Right lobe of liver (tissue), 6 donors: Measurements from ENCODE around the gene ANKRD11. TPM values are rescaled to one million over a fixed set of nuclear protein-coding genes. Genes with fewer than 3 reads are reported as not detected.

ENCODE experiments used
- ATAC-seq, 4 donors: fragments of 200-7000 bp; cut with Tn5 transposase; one replicate each; pipeline ENCODE4 v1.9.1; 2020; ENCODE audit warnings: mild to moderate bottlenecking in 4 of 4, moderate library complexity in 4 of 4
- DNase-seq, 3 donors: peaks; one replicate each; pipeline ENCODE4 v3.0.0-alpha.2; 2020
- H3K27ac ChIP-seq, 3 donors: fragments of 200-600 bp; one replicate each; pipeline ENCODE4 v1.8.0; 2022
- H3K27me3 ChIP-seq, 2 donors: fragments of 200-600 bp; one replicate each; pipeline ENCODE4 v1.8.0; 2022
- H3K36me3 ChIP-seq, 4 donors: fragments of 200-600 bp; sonication (generic) in 1 of 4; one replicate each; pipeline versions ENCODE4 v1.5.1 to v1.8.0; 2017 to 2022; ENCODE audit warnings: control low read depth in 1 of 4
- H3K4me1 ChIP-seq, 4 donors: fragments of 200-600 bp; sonication (generic) in 1 of 4; one replicate each; pipeline versions ENCODE4 v1.5.1 to v1.8.0; 2017 to 2022; ENCODE audit warnings: control low read depth in 1 of 4
- H3K4me3 ChIP-seq, 3 donors: fragments of 200-600 bp; one replicate each; pipeline ENCODE4 v1.8.0; 2022
- H3K9me3 ChIP-seq, 4 donors: fragments of 200-600 bp; sonication (generic) in 1 of 4; one replicate each; pipeline versions ENCODE4 v1.5.1 to v1.8.0; 2017 to 2022; ENCODE audit warnings: control low read depth in 1 of 4
- CTCF ChIP-seq, 4 donors: fragments of 200-600 bp in 3 of 4; fragments of 450-650 bp in 1 of 4; IDR thresholded peaks; one replicate each; pipeline versions ENCODE4 v1.5.1 to v1.8.0; 2016 to 2022; ENCODE audit warnings: antibody characterized with exemption in 4 of 4, mild to moderate bottlenecking in 2 of 4
- POLR2A ChIP-seq: fragments of 450-650 bp; IDR thresholded peaks from one replicate; pipeline ENCODE4 v1.6.1; 2017; ENCODE audit warnings: antibody characterized with exemption, mild to moderate bottlenecking
- WGBS: methylation state at CpG from one replicate; pipeline ENCODE4 v1.1.6; 2018; ENCODE audit warnings: low coverage, low lambda C conversion rate; ENCODE audit not compliant: insufficient coverage; ENCODE audit errors: missing lambda C conversion rate; 5-methylcytosine and 5-hydroxymethylcytosine counted together
- intact Hi-C, 2 donors: fragments of 100-400 bp; cut with DNase I; formaldehyde crosslinking; loops; one replicate each; pipeline versions ENCODE4 v1.11.2 to v1.14.1; 2022
- total RNA-seq, 6 experiments: library from RNA; depleted of rRNA in 2 of 6; stranded (reverse); fragments of >200 nt in 2 of 6; fragmentation: NEBNext Ultra II Directional in 3 of 6; extraction: Animal tissue kit (Norgen Biotek cat#: 25700) in 3 of 6; gene quantifications; one replicate each; pipeline versions ENCODE4 v1.1.0 to v1.2.4, GENCODE V29; 2016 to 2023
- donor health status: DM: no; HTN: yes; CAD: no.
- donor health status: DM: no; HTN: no; CAD: no.
- donor health status: DM: no; HTN: no; CAD: no.
- donor health status: DM: no; HTN: yes; CAD: no.
- donor health status: DM: no; HTN: yes; CAD: no.

The ANKRD11 gene
- total RNA-seq, 6 experiments from 2014 or later: 26.2 to 65.8 (median 41.6) TPM

GRCh38 chr16:89326721-89327120 is 163.6 kb downstream of the ANKRD11 start:
- WGBS: 83% methylated on average over 4 of the region's 7 CpGs
- H3K36me3 ChIP-seq: no peaks in the 10 kb centered on the region
- intact Hi-C loops: no loop called here
- DNase-seq (peak in 2 of 3 donors; percentile 41 to 53), ATAC-seq (no peak)
- H3K4me3 ChIP-seq: no peak overlapping the region
- H3K4me1 ChIP-seq: peaks cover 0 to 23% (median 0%) of the 10 kb centered on the region in 4 donors
- no peak overlapping the region for H3K27ac ChIP-seq
- H3K27me3 ChIP-seq: no peaks in the 10 kb centered on the region
- no peaks in the 10 kb centered on the region for H3K9me3 ChIP-seq
- TF ChIP-seq CTCF (IDR thresholded peaks at IDR 0.05): no peak
- no peak for TF ChIP-seq POLR2A

GRCh38 chr16:89325861-89326471 is 164.4 kb downstream of the ANKRD11 start:
- Histone ChIP-seq H3K27me3 (no peaks in the 10 kb centered on the region), H3K36me3 (no peaks in the 10 kb centered on the region), H3K9me3 (no peaks in the 10 kb centered on the region), H3K4me3 (no peak overlapping the region), H3K4me1 (peaks cover 0 to 30% (median 1%) of the 10 kb centered on the region in 4 donors), H3K27ac (peak overlapping the region in 2 of 3 donors; percentile 18 to 43)
- intact Hi-C loops: no loop called here
- DNase-seq: peak; percentile 45 to 63 (median 63)
- peak; percentile 58 to 73 (median 61) for ATAC-seq
- TF ChIP-seq POLR2A (no peak), CTCF (IDR thresholded peaks at IDR 0.05) (no peak)
- WGBS: 35% methylated on average over 10 of the region's 18 CpGs

- intact Hi-C loops: no loop called here
- peaks cover 0 to 43% (median 14%) of the 10 kb centered on the region in 4 donors for H3K4me1 ChIP-seq
- DNase-seq: peak in 2 of 3 donors; percentile 20 to 38
- ATAC-seq: no peak
- H3K4me3 ChIP-seq: no peak overlapping the region
- H3K27ac ChIP-seq: no peak overlapping the region
- WGBS: 88% methylated on average over 23 of the region's 32 CpGs
- TF ChIP-seq CTCF (IDR thresholded peaks at IDR 0.05) (no peak), POLR2A (no peak)
- H3K27me3 ChIP-seq: no peaks in the 10 kb centered on the region
- H3K9me3 ChIP-seq: no peaks in the 10 kb centered on the region
- H3K36me3 ChIP-seq: no peaks in the 10 kb centered on the region
Observed at GRCh38 chr16:89324056-89325010, 166.0 kb downstream of the ANKRD11 start.

- ATAC-seq: no peak
- Histone ChIP-seq H3K27me3 (no peaks in the 10 kb centered on the region), H3K9me3 (no peaks in the 10 kb centered on the region), H3K4me3 (no peak overlapping the region), H3K36me3 (no peaks in the 10 kb centered on the region), H3K27ac (no peak overlapping the region), H3K4me1 (peaks cover 0 to 43% (median 14%) of the 10 kb centered on the region in 4 donors)
- intact Hi-C loops: no loop called here
- DNase-seq: peak in 2 of 3 donors; percentile 23 to 37
- no peak for TF ChIP-seq CTCF (IDR thresholded peaks at IDR 0.05)
- no peak for TF ChIP-seq POLR2A
- WGBS: 85% methylated on average over 13 of the region's 26 CpGs
Observed at GRCh38 chr16:89323120-89323960, 167.0 kb downstream of the ANKRD11 start.
